ENCODE measurements around the gene GPR22.

GPR22 gene

GRCh38 chr7:107432261-107432660 lies 37.6 kb upstream of the GPR22 start:
- H3K4me1 ChIP-seq (ENCODE audit: low read depth, poor library complexity, severe bottlenecking) = peaks cover 11% of the 10 kb centered on the region
- H3K27ac ChIP-seq = no peak overlapping the region
- no peaks in the 10 kb centered on the region for H3K79me2 ChIP-seq (ENCODE audit: insufficient read depth, low read depth)
- H4K20me1 ChIP-seq (ENCODE audit: insufficient read depth) = no peaks in the 10 kb centered on the region
- H3K36me3 ChIP-seq (ENCODE audit: insufficient read depth) = no peaks in the 10 kb centered on the region
- no peak overlapping the region for H3K4me3 ChIP-seq (IDR thresholded peaks at IDR 0.05; ENCODE audit: insufficient read depth, low read depth, low read length)
- TF ChIP-seq CTCF (conservative IDR thresholded peaks at IDR 0.05; ENCODE audit: low read depth, low read length) = no peak
- H3K27me3 ChIP-seq (ENCODE audit: insufficient read depth, low read depth) = no peaks in the 10 kb centered on the region
- H3K4me2 ChIP-seq = no peak overlapping the region
- H2AFZ ChIP-seq (ENCODE audit: low read depth) = no peak overlapping the region
- no peak overlapping the region for H3K9ac ChIP-seq

GRCh38 chr7:107435749-107436148 lies 34.1 kb upstream of the GPR22 start:
- H3K36me3 ChIP-seq (ENCODE audit: insufficient read depth) = no peaks in the 10 kb centered on the region
- H3K27me3 ChIP-seq (ENCODE audit: insufficient read depth, low read depth) = no peaks in the 10 kb centered on the region
- no peak overlapping the region for H3K9ac ChIP-seq
- H3K27ac ChIP-seq = no peak overlapping the region
- no peak overlapping the region for H3K4me2 ChIP-seq
- H3K4me1 ChIP-seq (ENCODE audit: low read depth, poor library complexity, severe bottlenecking) = peaks cover 11% of the 10 kb centered on the region
- H3K79me2 ChIP-seq (ENCODE audit: insufficient read depth, low read depth) = no peaks in the 10 kb centered on the region
- H3K4me3 ChIP-seq (IDR thresholded peaks at IDR 0.05; ENCODE audit: insufficient read depth, low read depth, low read length) = no peak overlapping the region
- TF ChIP-seq CTCF (conservative IDR thresholded peaks at IDR 0.05; ENCODE audit: low read depth, low read length) = no peak
- no peak overlapping the region for H2AFZ ChIP-seq (ENCODE audit: low read depth)
- no peaks in the 10 kb centered on the region for H4K20me1 ChIP-seq (ENCODE audit: insufficient read depth)

- H3K27ac ChIP-seq = no peak overlapping the region
- no peak overlapping the region for H3K9ac ChIP-seq
- no peaks in the 10 kb centered on the region for H3K27me3 ChIP-seq (ENCODE audit: insufficient read depth, low read depth)
- no peak overlapping the region for H2AFZ ChIP-seq (ENCODE audit: low read depth)
- no peaks in the 10 kb centered on the region for H4K20me1 ChIP-seq (ENCODE audit: insufficient read depth)
- peaks cover 17% of the 10 kb centered on the region for H3K4me1 ChIP-seq (ENCODE audit: low read depth, poor library complexity, severe bottlenecking)
- TF ChIP-seq CTCF (conservative IDR thresholded peaks at IDR 0.05; ENCODE audit: low read depth, low read length) = no peak
- H3K4me3 ChIP-seq (IDR thresholded peaks at IDR 0.05; ENCODE audit: insufficient read depth, low read depth, low read length) = no peak overlapping the region
- no peaks in the 10 kb centered on the region for H3K79me2 ChIP-seq (ENCODE audit: insufficient read depth, low read depth)
- H3K4me2 ChIP-seq = no peak overlapping the region
- H3K36me3 ChIP-seq (ENCODE audit: insufficient read depth) = no peaks in the 10 kb centered on the region
These were observed 30.8 kb upstream of the GPR22 start for GRCh38 chr7:107439025-107439424.

- Histone ChIP-seq H3K4me2 (no peak overlapping the region), H3K36me3 (ENCODE audit: insufficient read depth) (no peaks in the 10 kb centered on the region), H3K27me3 (ENCODE audit: insufficient read depth, low read depth) (no peaks in the 10 kb centered on the region), H3K4me3 (IDR thresholded peaks at IDR 0.05; ENCODE audit: insufficient read depth, low read depth, low read length) (no peak overlapping the region), H4K20me1 (ENCODE audit: insufficient read depth) (no peaks in the 10 kb centered on the region), H2AFZ (ENCODE audit: low read depth) (no peak overlapping the region), H3K4me1 (ENCODE audit: low read depth, poor library complexity, severe bottlenecking) (peaks cover 6% of the 10 kb centered on the region), H3K79me2 (ENCODE audit: insufficient read depth, low read depth) (no peaks in the 10 kb centered on the region), H3K27ac (no peak overlapping the region), H3K9ac (no peak overlapping the region)
- TF ChIP-seq CTCF (conservative IDR thresholded peaks at IDR 0.05; ENCODE audit: low read depth, low read length) = no peak
These were observed 28.1 kb upstream of the GPR22 start for GRCh38 chr7:107441581-107442422.
